OCI-M2 (cell line): Measurements from ENCODE around the gene KLHDC7A.

ENCODE experiments used
- DNase-seq: peaks from one replicate; lab custom pipeline; 2025; ENCODE audit not compliant: unreplicated experiment; lab: John Stamatoyannopoulos, UW

The KLHDC7A gene

DNA sequence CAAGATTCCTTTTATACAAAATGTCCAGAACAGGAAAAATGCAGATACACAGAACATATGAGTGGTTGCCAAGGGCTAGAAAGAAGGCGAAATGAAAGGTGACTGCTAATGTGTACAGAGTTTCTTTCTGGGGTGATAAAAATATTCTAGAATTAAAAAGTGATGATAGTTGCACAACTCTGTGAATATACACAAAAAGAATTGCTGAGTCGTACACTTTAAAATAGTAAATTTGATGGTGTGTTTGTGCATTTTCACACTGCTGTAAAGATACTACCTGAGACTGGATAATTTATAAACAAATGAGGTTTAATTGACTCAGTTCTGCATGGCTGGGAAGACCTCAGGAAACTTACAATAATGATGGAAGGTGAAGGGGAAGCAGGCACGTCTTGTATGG, 23.9 kb downstream of the KLHDC7A start:
- no peak for DNase-seq

DNA sequence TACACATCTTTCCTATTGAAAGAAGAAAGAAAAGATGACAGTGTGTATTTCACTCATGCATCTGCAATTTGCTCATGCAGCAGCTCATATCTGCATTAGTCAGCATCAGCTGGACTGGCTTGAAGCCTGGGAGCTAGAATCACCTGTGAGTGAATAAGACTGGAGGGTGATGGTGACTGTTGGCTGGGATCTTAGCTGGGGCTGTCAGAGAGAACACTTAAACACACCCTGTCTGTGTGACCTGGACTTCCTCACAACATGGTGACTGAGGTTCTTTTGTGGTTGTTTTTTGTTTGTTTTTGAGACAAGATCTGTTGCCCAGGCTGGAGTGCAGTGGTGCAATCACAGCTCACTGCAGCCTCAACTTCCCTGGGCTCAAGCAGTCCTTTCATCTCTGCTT, 24.9 kb downstream of the KLHDC7A start:
- no peak for DNase-seq

DNA sequence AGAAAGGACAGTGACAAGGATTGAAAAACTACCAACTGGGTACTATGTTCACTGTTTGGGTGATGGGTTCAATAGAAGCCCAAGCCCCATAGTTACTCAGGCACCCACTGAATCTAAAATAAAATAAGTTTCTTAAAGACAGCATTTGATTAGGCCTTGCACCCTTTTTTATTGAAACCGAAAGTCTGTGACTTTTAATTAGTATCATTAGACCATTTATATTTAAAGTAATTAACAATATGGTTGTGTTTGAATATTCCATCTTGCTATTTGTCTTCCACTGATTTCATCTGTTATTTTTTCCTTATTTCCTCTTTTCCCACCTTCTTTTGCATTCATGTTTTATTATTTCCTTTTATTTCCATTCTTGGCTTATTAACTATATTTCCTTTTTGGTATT, 27.4 kb downstream of the KLHDC7A start:
- DNase-seq = no peak

DNA sequence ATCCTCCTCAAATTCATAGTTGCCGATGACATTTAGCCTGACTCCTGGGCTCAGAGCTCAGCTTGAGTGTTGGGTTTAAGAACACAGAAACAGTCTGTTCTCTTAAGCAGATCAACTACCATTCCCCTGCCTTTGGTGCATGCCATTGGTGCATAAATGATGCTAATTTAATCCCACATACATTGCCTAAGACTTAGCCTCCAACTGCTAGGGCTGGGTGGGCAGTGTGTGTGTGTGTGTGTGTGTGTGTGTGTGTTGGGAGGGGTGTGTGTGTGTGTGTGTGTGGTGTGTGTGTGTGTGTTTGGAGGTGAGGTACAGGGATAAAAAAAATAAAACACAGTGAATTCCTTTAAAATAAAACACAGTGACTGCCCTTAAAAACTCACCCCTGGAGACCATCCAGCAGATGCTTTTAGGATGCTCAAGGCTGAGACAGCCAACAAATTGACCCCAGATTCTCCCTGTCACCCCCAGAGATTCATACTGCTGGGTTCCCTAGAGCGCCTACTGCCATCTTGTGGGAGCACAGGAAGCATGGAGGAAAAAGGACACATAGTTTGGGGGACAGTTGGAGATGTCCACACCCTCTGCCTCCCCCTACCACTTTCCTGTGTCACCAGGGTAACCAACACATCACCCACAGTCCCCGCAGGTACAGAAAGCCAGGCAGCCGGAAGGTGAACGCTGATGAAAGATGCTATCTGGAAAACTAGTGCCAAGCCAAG, 30.6 kb downstream of the KLHDC7A start:
- DNase-seq = no peak

DNA sequence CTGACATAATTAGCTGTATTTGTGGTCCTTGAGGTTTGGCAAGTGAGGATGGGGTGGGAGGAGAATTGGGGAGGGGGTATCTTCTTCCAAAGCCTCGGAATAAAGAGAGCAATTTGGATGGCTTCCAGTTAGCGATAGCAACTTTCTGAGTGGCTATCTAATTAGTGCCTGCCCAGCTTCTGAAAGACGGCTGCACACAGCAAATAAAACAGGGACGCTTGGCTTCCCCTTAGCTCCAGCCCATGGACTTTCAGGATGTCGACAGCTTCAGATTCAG, 31.1 kb downstream of the KLHDC7A start:
- no peak for DNase-seq

DNA sequence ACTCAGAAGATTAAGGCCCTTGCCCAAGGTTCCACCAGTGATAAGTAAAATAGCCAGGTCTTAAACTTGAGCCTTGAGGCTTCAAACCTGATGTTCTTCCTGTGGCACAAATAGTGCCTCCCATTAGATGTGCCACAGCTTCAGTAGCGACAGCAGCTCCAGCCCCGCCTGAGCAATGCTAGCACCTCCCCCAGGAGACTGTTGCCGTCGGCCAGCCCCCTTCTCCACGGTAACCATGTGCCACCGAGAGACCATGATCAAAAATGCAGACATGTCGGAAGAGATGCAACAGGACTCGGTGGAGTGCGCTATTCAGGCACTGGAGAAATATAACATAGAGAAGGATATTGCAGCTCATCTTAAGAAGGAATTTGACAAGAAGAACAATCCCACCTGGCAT, 32.2 kb downstream of the KLHDC7A start:
- no peak for DNase-seq

DNA sequence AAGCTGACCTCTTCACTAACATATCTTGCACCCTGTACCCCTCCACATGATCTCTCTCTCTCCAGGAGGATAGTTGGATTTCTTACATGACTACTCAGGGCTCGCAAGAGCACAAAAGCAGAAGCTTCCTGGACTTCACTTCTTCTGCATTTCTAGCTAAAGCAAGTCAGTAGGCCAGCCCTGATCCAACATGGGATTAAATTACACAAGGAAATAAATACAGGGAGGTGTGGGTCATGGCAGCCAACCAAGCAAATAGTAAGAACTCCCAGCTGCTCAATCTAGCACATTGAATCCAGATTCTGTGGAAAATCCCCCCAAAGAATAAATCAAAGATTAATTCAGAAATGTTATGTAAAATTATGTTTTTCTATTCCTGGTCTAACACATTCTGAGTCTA, 33.3 kb downstream of the KLHDC7A start:
- no peak for DNase-seq

DNA sequence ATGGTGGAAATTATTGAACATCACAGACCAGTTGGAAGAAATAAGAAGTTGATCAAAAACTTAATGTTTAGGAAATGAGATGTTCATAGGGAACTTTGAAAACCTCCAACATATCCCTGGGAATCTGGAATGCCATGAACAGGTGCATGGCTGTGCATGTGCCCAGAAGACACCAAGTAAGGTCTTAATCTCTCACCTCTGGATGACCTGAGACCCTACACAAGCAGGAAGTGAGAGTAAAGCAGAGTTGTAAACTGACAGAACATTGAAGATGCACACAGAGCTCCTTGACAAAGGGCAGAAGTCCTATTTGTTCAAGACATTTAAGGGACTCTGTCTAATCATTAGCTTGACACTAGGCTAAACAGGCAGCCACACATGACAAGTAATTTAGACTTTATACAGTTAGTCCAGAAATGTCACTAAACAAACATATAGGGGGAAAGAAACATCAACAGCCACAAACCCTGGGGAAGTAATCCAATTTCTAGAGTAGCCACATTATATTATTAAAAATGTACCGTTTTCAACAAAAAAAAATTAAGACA, 34.5 kb downstream of the KLHDC7A start:
- DNase-seq = no peak

DNA sequence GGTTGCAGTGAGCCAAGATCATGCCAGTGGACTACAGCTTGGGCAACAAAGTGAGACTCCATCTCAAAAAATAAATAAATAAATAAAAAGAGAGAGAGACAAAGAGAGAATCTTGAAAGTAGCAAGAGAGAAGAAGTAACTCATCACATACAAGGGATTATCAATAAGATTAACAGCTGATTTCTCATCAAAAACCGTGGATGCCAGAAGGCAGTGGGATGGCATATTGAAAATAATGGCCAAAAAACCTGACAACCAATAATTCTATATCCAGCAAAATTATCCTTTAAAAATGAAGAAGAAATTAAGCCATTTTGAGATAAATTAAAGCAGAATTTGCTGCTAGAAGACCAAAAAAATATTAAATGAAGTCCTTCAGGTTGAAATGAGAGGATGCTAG, 35.7 kb downstream of the KLHDC7A start:
- DNase-seq = no peak

DNA sequence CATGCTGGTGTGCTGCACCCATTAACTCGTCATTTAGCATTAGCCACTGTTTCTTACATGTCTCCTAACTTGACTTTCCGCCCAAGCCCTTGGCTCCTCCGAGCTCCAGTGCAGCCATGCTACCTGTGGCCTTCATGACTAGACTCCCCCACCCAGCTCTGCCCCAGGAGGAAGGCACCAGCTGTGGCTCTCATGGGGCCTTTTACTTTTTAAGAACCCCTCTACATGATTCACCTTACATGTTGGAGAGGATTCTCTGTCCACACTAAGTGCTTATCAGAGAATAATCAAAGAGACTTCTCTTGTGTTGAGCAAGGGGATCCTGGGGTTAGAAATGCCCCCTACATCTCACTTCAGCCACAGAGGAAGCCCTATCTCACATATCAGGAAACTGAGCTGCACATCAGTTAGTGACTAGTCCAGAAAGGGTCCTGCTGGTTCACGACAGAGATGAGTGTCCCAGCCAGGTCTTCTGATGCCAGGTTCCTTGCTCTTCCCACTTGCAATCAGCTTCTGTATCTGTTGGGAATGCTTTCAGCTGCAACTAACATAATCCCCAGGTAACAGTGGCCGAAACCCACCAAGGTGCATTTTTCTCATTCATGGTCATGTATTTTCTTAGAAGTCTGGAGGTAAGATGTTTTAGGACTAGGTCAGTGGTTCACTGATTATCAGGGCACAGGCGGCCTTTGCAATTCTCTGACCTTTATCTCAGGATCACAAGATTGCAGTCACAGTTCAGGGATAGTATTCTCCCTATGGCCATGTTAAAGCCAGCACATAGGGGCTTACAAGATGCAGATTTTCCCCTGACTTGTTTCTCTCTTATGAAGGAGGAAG, 45.9 kb downstream of the KLHDC7A start:
- DNase-seq = no peak

DNA sequence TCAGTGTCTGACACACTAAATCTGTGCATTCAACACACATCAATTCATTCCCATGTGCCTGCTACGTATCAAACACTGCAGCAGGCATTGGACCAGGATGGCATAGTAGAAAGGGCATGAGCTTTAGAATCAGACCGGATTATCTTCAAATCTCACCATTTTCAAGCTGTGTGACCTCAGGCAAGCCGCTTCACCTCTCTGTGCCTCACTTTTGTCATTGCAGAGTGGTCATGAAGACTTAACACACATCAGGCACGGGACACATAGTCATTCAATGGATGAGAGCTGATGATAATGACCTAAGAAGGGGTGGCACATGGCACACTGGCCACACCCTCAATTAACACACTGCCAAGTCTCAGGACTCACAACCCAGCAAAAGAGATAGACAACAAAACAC, 46.8 kb downstream of the KLHDC7A start:
- DNase-seq = no peak

DNA sequence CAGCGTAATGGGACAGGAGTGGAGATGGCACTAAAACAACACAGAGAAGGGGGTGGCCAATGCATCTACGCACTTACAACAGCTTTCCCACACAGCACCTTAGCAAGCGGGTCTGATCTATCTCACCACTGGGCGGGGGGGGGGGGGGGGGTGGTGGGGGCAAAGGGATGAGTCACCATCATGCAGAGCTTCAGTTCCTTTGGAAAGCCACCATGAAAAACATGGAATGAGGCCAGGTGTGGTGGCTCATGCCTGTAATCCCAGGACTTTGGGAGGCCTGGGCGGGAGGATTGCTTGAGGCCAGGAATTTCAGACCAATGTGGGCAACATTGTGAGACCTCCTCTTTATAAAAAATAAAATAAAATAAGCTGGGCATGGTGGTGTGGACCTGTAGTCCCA, 47.2 kb downstream of the KLHDC7A start:
- no peak for DNase-seq

DNA sequence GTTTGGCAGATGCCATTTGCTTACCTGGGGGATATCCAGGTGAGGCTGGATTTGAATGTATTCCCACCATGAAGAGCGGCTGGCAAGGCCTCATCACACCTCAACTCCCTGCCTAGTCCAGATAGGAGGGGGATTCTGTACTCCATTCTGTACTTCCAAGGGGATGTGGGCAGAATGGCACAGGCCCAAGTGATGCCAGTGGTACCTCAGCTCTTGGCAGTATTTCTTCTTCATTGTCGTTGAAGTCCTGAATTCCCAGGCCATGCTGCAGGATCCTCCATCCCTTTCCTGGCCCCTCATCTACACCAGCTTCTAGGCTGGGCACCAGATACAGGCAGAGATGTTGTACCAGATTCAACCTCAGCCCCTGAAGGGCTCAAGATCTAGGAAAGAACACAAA, 47.9 kb downstream of the KLHDC7A start:
- DNase-seq = no peak

DNA sequence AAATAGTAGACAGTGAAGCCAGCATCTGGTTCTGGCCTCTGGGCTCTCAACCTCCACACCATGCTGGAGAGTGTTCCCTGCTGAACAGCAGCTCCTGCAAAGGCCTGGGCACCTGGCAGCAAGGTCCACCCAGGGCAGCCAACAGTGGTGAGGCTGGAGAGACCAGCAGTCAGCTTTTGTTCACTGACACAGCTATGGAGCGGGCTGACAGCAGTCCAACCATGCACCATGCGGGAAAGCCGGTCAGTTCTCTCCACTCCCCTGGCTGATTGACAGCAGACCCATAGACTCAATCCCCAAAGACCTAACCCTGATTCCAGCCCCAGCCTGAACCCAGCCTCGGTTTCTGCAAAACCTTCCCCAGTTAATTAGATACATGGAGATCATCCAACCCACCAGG, 49.0 kb downstream of the KLHDC7A start:
- no peak for DNase-seq

DNA sequence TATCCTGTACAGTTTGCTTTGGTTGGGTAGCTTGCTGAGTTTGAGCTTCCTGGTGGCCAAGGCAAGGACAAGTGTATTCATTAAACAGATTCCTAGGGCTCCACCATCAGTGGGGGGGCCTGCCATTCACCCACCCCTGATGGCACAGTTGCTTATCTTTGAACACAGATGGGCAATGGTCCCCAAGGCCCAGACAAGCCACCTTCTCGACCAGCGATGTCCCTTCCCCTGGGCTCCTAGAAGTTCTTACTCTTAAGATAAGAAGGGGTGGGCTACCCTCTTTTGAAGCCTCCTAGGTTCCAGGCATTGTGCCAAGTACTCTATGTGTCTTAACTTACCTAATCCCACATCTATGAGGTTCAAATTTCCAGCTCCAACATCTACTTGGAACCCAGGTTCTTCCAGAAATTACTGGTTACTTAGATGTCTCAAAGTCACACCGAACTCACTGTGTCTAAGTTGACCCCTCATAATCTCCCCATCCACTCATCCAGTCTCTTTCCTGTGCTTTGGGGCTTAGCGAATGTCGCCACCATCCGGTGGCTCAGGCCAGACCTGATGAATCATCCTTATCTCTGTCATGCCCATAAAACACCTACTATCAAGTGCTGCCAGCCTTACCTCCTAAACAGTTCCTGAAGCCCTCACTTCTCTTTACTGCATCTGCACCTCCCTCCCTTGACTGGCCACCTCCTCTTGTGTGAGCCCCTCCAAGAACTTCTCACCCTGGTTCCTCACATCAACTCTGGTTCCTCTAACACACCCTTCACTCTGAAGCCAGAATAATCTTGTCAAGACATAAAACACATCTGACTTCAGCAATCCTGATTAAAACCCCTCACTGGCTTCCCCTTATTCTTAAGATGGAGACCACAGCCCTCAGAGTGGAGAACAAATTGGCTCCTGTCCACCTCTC, 50.1 kb downstream of the KLHDC7A start:
- no peak for DNase-seq

DNA sequence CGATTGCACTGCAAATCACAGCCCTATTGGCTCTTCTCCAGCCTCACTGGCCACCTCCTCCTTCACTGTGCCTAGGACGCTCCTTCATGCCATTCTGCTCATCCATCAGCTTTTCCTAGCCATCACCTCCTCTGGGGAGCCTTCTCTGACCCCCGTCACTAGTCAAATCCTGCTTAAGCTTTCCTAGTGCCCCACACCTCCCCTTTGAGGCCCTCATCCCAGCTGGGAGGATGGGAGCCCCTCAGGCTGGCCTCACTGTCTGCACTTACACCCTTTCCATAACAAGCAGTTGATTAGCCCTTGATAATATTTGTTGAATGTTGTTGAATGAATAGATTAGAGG, 50.7 kb downstream of the KLHDC7A start:
- DNase-seq = no peak

DNA sequence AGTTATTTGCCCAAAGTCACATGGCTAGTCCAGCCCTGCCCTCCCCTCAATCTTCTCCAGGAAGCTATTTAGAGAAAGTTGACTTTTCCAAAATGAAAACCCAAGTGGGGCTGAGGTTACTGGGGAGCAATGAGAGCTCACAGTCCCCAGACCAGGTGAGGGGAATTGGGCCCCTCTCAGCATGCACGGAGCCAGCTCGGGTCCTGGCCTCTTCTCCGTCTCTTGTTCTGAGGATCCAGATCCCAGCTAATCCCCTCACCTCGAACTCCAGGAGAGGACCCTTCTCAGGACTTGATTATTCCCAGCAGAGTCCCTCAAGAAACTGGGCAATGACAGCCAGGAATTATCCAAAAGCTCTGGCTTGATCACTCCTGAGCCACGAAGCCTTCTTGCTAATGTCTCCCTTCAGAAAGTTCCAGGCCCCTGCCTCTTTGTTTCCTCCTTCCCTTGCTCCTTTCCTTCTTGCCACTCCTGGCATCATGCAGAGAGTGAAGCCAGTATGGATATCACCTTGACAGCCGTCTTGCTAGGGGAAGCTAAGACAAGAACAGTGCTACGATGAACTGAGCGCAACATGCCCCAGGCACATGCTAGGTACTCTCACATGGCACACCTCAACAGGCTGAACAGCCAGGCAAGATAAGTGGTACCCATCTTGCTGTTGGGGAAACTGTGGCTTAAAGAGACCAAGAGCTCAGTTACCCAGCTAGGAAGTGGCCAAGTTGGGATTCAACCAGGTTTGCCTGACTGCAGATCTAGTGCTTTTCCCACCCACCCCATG, 51.9 kb downstream of the KLHDC7A start:
- no peak for DNase-seq

DNA sequence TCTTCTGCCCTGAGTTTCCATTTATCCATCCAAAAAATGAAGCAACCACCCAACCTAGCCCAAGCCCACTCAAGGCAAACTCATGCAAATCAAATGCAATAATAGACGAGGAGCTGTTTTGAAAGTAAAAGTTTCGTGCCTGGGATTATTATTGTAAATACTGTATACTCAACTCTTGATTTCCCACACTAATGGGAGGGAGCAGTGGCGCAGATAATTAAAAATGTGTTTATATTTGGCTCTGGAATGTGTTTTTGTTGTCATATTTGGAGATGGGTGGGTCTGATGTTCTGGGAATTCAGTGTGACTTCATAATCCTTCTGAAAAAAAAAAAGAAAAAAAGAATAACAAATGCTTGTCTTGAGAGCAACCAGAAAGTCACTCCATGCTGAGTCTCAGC, 52.5 kb downstream of the KLHDC7A start:
- no peak for DNase-seq

DNA sequence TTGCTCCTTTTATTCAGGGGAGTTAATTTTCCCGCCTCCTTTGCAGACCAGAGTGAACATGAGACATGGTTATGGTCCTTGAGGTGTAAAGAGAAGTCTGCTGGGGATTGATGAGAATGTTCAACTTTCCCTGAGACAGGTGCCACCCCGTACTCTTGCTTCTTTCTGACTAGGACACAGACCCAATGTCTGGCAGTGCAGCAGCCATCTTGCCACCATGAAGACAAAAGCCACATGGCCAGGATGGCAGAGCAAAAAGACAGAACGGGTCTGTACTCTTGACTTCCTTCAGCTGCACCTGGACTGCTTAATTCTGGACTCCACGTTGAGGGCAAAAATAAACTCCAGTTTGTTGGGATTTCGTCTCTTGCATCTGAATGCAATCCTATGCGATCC, 54.1 kb downstream of the KLHDC7A start:
- DNase-seq = no peak
